ENCODE measurements around the gene PHETA1. TPM values are rescaled to one million over a fixed set of nuclear protein-coding genes. Genes with fewer than 3 reads are reported as not detected.
A peak's percentile ranks its signal among the peaks of the same experiment; 100 is the strongest.

The PHETA1 gene
- total and polyA plus RNA-seq, 2 donors (not counting 3 experiments of a cell fraction or from before 2014, with no cell fraction given): 10.6 to 20.0 TPM

DNA sequence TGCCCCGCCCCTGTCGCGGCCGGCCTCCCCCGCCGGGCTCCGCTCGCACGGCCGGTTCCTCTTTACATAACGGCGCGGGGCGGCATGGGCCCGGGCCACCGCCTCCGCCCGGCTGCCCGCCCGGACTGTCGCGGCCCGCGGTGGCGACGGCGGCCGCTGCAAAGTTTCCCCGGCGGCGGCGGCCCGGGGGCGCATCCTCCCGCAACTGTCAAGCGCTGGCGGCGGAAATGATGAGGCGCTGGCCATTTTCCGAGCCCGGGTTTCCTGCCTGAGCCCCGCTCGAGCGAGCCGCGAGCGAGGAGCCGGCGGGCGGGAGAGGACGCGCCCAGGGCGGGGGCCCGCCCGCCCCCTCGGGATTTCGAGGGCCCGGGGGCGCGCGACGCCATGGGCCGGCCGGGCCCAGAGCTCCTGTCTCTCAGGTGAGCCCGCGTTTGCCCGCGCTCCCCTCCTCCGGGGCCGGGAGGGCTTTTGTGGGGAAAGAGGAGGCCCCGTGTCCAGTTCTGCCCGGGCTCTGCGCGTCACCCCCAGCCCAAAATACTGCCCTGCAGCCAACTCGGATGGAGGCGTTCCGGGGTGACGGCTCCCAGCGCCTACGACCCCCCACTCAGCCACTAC is 37.1 kb upstream of the PHETA1 start, which contains the start of gene SH2B3:
SH2B3 (plus strand) TSS at position 65 of the 615 bp plus-strand sequence. CDS start 12,223 bp downstream, outside the sequence.
- Histone ChIP-seq H3K4me2 (ENCODE audit: insufficient read depth, low read length) (peak within 1 kb of the TSS; percentile 96), H3K27ac (ENCODE audit: insufficient read depth, low read depth, low read length) (peak within 1 kb of the TSS; percentile 87), H3K36me3 (ENCODE audit: control insufficient read depth in 2 of 2, extremely low read depth in 1 of 2, insufficient read depth in 2 of 2, low read length in 2 of 2) (no peaks in the 10 kb centered on the region), H2AFZ (ENCODE audit: low read depth, low read length) (no peak within 1 kb of the TSS), H3K79me2 (ENCODE audit: control insufficient read depth, insufficient read depth, low read length) (peaks cover 51% of the 10 kb centered on the region), H3K9me3 (replicated peaks; ENCODE audit: control insufficient read depth, insufficient read depth, low read length) (no peaks in the 10 kb centered on the region), H3K4me3 (replicated peaks in 1 of 3; ENCODE audit: insufficient read depth in 1 of 3, low read depth in 1 of 3, low read length in 3 of 3) (peak within 1 kb of the TSS; percentile 83 to 94 (median 91)), H3K27me3 (ENCODE audit: control insufficient read depth in 2 of 2, insufficient read depth in 2 of 2, low read length in 2 of 2) (no peaks in the 10 kb centered on the region), H3K9ac (replicated peaks; ENCODE audit: extremely low read depth, insufficient read depth, low read length) (peak within 1 kb of the TSS; percentile 95), H3K9me1 (replicated peaks; ENCODE audit: control insufficient read depth, extremely low read depth, insufficient read depth, low read length) (no peaks in the 10 kb centered on the region), H3K4me1 (ENCODE audit: control insufficient read depth, extremely low read depth, insufficient read depth, low read length) (peaks cover 51% of the 10 kb centered on the region), H4K20me1 (replicated peaks; ENCODE audit: control insufficient read depth, extremely low read depth, insufficient read depth, low read length) (no peaks in the 10 kb centered on the region)
- ChIA-PET POLR2A (no interaction called here), CTCF (interaction anchor here (0.6 to 4.7 kb wide), 4 partner anchors 9 to 91 kb away, joined by 3 to 83 read pairs (median 10); no protein-coding TSS in a partner anchor)
- TF ChIP-seq, protein P1, sequence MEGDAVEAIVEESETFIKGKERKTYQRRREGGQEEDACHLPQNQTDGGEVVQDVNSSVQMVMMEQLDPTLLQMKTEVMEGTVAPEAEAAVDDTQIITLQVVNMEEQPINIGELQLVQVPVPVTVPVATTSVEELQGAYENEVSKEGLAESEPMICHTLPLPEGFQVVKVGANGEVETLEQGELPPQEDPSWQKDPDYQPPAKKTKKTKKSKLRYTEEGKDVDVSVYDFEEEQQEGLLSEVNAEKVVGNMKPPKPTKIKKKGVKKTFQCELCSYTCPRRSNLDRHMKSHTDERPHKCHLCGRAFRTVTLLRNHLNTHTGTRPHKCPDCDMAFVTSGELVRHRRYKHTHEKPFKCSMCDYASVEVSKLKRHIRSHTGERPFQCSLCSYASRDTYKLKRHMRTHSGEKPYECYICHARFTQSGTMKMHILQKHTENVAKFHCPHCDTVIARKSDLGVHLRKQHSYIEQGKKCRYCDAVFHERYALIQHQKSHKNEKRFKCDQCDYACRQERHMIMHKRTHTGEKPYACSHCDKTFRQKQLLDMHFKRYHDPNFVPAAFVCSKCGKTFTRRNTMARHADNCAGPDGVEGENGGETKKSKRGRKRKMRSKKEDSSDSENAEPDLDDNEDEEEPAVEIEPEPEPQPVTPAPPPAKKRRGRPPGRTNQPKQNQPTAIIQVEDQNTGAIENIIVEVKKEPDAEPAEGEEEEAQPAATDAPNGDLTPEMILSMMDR (IDR thresholded peaks at IDR 0.05; ENCODE audit: extremely low read depth in 1 of 2, insufficient read depth in 1 of 2, low read depth in 1 of 2, low read length in 2 of 2): no peak
- TF ChIP-seq FOS (IDR thresholded peaks at IDR 0.05; ENCODE audit: borderline replicate concordance, insufficient read depth, low read length): no peak
- no peak for TF ChIP-seq JUN (IDR thresholded peaks at IDR 0.05; ENCODE audit: borderline replicate concordance, insufficient read depth, insufficient read length, low read depth)
- peak; percentile 77 for TF ChIP-seq POLR2A (IDR thresholded peaks at IDR 0.05; ENCODE audit: low read depth, low read length)
- TF ChIP-seq, protein P2, sequence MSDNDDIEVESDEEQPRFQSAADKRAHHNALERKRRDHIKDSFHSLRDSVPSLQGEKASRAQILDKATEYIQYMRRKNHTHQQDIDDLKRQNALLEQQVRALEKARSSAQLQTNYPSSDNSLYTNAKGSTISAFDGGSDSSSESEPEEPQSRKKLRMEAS (IDR thresholded peaks at IDR 0.05; ENCODE audit: insufficient read depth, insufficient read length): no peak
- peak; percentile 87 for TF ChIP-seq POLR2AphosphoS5 (IDR thresholded peaks at IDR 0.05; ENCODE audit: insufficient read depth, low read depth, low read length)
- no peak for TF ChIP-seq EZH2 (IDR thresholded peaks at IDR 0.05; ENCODE audit: borderline replicate concordance, low read depth, low read length, severe bottlenecking)
- DNase-seq (ENCODE audit: low read depth, low spot score): no peak
- intact Hi-C loops (cut with micrococcal nuclease) (loop anchor here (1.0 to 5.0 kb wide), 5 partner anchors 9 to 191 kb away; partner anchors contain the start of gene ATXN2), dilution Hi-C loops (cut with MboI; ENCODE audit: extremely low pct_ligation_motif_present, low sequenced_read_pairs) (no loop called here)
- no peak for FAIRE-seq
- TSS peak; percentile 23 for BruUV-seq (replicated peaks)

All from endothelial cell of umbilical vein (primary cell).